Measurements from ENCODE around the gene WDR75. TPM values are rescaled to one million over a fixed set of nuclear protein-coding genes. Genes with fewer than 3 reads are reported as not detected.

Gene WDR75
- 11.0 TPM for polyA plus RNA-seq

DNA sequence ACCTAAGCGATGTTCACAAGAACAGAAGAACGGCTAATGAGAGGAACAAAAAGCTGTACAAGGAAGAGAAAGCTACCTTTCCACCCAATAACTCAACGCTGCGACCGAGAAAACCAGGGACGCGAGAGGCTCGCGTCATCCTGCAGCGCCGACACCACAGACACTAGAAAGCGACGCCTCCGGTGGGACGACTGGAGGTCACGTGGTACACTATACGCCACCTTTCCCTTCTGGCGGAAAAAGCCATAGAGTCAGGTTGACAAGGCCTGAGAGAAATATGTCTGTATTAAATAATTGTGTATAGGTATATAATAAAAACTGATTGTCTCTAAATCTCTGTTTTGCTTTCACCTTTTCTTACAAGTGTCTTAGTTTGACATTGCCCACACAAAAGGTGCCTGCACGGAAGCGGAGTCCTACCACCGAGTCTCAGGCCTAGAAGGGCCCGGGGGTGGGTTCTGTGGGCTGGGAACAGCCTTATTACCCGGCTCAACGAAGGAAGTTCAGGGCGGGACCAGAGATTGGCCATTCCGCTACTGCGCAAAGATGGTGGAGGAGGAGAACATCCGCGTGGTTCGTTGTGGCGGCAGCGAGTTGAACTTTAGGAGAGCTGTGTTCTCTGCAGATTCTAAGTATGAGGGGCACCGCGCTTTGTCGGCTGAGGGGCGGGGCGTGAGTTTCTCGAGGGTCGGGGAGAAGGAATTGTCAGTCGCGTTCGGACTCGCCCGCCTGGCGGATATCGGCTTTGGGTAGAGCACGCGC lies at the start of gene WDR75:
WDR75 (plus strand) TSS at position 528 of the 762 bp plus-strand sequence; CDS start at position 547, 19 bp downstream.
- Mint-ChIP-seq H3K36me3 (peaks cover 2% of the 10 kb centered on the region), H3K27me3 (no peaks in the 10 kb centered on the region), H3K27ac (peak within 1 kb of the TSS in 2 of 3 donors; percentile 99 to 100), H3K9me3 (no peaks in the 10 kb centered on the region), H3K4me3 (peak within 1 kb of the TSS in 3 of 4 donors; percentile 99 to 100 (median 99)), H3K4me1 (peaks cover 11 to 22% (median 14%) of the 10 kb centered on the region in 3 donors)

DNA sequence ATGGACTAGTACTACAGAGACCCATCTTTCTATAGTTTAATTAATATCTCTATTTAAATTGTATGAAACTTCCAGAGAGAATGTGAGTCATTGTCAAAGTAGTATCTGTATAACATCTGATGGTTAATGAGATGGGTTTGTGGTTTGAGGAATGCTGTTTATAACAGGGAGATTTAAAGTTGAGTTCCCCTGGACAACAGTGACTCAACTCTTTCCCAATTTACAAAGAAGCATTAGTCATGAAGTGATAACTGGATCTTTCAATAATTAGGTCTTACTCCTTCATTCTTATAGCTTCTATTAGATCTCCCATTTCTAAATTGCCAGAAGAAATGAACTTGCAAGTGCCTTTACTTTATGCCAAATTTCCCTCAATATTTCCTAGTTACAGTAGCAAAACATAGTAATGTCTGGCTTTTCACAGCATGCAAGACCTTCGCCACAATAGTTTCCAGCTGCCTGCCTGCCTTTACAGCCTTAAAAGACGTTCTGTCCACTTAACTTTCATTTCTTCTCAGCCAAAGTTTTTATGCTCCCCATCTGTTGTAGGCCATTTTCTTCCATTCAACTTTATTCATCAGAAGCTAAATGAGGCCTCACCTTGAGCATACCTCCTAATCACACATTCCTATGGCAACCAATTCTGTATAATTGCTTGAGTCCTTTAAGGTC lies 47.7 kb upstream of the WDR75 start:
- Mint-ChIP-seq H3K36me3 (no peaks in the 10 kb centered on the region), H3K27ac (no peak overlapping the region), H3K4me1 (no peaks in the 10 kb centered on the region), H3K9me3 (no peaks in the 10 kb centered on the region), H3K4me3 (no peak overlapping the region), H3K27me3 (no peaks in the 10 kb centered on the region)

DNA sequence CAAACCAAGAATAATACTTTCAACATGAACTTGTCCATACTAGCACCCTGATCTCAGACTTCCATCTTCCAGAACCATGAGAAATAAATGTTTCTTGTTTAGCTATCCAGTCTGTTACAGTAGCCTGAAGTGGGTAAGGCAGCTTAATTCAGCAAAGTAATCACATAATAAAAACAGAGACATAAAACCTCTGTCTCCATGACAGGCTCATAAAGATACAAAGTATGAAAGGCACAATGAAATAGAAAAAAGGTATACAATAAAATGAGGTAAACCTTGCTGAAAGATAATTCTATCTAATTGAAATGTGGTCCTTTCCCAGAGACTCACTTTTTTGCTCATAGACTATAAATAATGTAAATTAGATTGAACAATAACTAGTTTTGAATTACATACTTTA lies 46.7 kb upstream of the WDR75 start:
- Mint-ChIP-seq H3K27ac (no peak overlapping the region), H3K9me3 (no peaks in the 10 kb centered on the region), H3K4me1 (no peaks in the 10 kb centered on the region), H3K4me3 (no peak overlapping the region), H3K36me3 (no peaks in the 10 kb centered on the region), H3K27me3 (no peaks in the 10 kb centered on the region)

DNA sequence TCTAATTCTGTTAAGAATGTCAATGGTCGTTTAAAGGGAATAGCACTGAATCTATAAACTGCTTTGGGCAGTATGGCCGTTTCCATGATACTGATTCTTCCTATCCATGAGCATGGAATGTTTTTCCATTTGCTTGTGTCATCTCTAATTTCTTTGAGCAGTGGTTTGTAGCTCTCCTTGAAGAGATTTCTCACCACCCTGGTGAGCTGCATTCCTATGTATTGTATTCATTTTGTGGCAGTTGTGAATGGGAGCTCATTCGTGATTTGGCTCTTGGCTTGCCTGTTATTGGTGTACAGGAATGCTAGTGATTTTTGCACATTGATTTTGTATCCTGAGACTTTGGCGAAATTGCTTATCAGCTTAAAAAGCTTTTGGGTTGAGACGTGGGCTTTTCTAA lies 38.3 kb upstream of the WDR75 start:
- H3K27me3 Mint-ChIP-seq = peaks cover 2% of the 10 kb centered on the region
- H3K4me1 Mint-ChIP-seq = no peaks in the 10 kb centered on the region
- H3K36me3 Mint-ChIP-seq = no peaks in the 10 kb centered on the region
- H3K27ac Mint-ChIP-seq = no peak overlapping the region
- no peak overlapping the region for H3K4me3 Mint-ChIP-seq
- H3K9me3 Mint-ChIP-seq = peaks cover 0 to 3% (median 0%) of the 10 kb centered on the region in 3 donors

DNA sequence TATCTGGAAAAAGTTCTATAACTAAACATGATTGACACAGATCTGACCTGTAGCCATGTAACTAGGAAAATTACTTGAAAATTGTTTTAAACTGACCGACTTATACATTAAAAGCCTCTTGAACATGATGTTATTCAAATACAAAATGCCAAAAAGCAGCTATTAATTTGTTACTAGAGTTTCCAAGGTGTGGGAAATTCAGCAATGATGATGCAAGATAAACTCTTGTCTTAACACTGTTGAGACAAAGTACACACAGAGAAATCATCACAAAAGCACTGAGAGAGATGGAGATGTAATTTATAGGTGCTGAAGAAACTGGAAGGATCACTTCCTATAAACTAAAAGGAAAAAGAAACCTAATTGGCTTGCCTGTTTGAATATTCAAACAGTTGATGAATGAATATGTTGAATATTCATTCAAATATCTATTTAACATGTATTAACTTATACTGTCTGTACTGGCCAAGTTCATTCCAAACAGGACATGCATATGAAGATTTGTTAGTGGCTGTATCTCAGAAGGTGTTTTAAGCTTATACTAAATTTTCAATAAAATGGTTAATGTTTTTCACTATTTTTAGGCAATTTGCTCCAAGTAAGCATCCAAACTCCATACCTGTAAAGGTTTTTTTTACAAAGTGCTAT lies 34.6 kb upstream of the WDR75 start:
- Mint-ChIP-seq H3K36me3 (no peaks in the 10 kb centered on the region), H3K4me1 (no peaks in the 10 kb centered on the region), H3K9me3 (no peaks in the 10 kb centered on the region), H3K27me3 (no peaks in the 10 kb centered on the region), H3K27ac (no peak overlapping the region), H3K4me3 (no peak overlapping the region)

DNA sequence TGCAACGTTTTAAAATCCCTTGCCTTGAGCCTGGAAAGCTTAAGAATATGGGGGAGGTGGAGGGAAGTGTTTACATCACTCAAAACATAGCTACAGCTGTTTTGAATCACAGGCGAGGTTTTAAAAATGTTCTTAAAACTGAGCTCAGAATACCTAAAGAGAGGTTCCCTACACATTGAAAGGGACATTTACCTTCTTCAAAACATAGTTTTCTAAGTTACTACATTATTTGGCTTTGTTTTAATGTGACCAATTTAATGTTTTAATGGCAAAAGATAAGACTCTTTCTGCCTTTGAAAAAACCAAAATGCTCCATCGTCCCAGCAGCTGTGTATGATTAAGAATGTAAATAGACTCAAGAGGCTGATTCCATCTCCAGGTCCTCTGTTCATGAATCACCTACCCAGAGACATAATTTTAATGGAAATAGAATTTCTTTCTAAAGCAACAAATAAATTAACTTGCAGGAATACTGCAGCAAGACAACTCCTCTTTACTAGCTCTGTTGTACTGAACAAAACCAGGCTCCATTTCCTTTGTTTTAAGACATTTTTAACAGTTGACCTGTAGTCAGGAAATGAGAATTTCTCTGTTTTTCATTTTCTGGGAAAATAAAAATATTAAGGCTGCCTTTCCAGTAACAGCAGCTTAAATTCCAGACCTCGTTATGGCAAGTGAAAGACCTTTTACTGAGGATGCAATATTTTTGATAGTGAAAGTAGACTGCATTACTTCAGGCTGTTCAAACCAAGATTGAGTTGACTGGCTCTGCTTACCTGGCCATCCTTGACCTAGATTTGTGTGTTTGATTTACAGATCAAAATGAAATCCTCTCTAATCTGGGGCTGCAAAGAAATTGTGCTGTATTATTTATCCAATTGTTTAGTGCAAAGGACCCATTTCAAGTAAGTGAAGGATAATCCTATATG lies 33.7 kb upstream of the WDR75 start:
- Mint-ChIP-seq H3K4me3 (no peak overlapping the region), H3K27me3 (no peaks in the 10 kb centered on the region), H3K9me3 (no peaks in the 10 kb centered on the region)

DNA sequence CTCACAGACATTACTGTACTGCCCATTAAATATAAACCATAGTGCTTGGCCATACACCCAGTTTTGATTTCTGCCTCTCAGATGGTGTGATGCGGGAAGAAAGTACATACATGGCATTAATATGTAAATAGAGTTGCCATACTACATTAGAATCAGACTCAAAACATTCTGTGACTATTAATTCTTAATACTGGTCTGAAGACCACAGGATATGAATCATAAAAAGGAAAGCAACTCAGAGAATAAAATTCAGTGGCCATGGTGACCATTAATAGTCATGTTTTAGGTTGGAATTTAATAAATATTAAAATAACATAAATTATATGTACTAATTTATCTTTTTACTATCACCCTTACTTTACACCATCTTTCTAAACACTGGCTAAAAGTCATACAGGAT lies 33.0 kb upstream of the WDR75 start:
- Mint-ChIP-seq H3K36me3 (no peaks in the 10 kb centered on the region), H3K9me3 (no peaks in the 10 kb centered on the region), H3K4me1 (no peaks in the 10 kb centered on the region), H3K4me3 (no peak overlapping the region), H3K27me3 (no peaks in the 10 kb centered on the region), H3K27ac (no peak overlapping the region)

More for the DNA sequence above, 33.7 kb upstream of the WDR75 start:
- no peaks in the 10 kb centered on the region for H3K36me3 Mint-ChIP-seq
- no peak overlapping the region for H3K27ac Mint-ChIP-seq
- H3K4me1 Mint-ChIP-seq = no peaks in the 10 kb centered on the region

DNA sequence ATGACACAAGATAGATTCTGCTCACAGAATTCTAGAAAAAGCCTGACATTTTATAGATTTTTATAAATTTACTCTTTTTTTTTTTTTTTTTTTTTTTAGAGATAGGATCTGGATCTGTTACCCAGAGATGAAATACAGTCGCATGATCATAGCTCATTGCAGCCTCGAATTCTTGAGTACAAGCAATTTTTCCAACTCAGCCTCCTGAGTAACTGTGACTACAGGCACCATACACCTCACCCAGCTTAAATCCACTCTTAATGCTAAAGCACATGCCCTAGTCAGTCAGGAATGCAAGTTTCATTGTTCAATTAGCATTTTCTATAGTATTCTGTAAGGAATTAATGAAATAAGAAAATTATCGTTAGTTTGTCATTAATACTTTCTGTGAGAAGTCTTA lies 32.1 kb upstream of the WDR75 start:
- no peaks in the 10 kb centered on the region for H3K36me3 Mint-ChIP-seq
- no peak overlapping the region for H3K4me3 Mint-ChIP-seq
- H3K9me3 Mint-ChIP-seq = no peaks in the 10 kb centered on the region

DNA sequence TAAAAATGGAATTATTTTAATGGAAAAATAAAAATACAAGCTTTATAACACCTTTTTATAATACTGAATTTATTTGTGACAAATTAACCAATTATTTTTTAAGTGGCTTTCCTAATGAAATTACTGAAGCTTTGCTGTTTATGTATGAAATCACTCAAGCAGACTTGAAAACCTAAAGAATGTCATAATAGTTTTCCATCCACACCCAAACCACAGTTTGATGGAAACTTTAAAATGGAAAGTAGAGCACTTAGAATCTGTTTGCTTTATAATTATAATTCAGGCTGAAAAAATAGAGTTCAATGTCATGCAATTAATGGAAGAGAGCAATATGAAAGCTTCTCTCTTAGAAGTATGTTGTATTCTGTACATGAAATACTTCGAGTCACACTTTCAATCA lies 31.6 kb upstream of the WDR75 start:
- Mint-ChIP-seq H3K4me3 (no peak overlapping the region), H3K27ac (no peak overlapping the region)

More for the DNA sequence above, 32.1 kb upstream of the WDR75 start:
- Mint-ChIP-seq H3K27ac (no peak overlapping the region), H3K27me3 (no peaks in the 10 kb centered on the region), H3K4me1 (no peaks in the 10 kb centered on the region)

DNA sequence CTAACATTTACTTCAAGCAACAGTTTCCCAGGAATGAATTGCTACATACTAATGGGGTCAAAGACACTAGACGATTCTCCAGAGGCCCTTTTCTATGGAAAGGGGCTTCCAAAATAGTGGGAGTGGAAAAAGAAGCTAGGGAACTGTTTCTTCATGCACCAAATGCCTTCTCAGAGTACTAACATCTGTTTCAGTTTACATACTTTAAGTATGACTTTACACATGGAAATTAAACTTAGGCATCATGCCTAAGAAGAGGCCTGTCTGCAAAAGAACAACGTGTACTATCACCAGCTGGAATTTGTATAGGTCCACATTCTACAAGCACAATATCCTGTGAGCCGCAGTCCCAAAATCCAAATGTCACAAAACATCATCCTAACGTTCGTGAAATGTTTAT lies 29.4 kb upstream of the WDR75 start:
- no peaks in the 10 kb centered on the region for H3K27me3 Mint-ChIP-seq
- no peaks in the 10 kb centered on the region for H3K9me3 Mint-ChIP-seq
- H3K4me3 Mint-ChIP-seq = no peak overlapping the region
- no peaks in the 10 kb centered on the region for H3K36me3 Mint-ChIP-seq
- no peaks in the 10 kb centered on the region for H3K4me1 Mint-ChIP-seq
- no peak overlapping the region for H3K27ac Mint-ChIP-seq

More for the DNA sequence above, 31.6 kb upstream of the WDR75 start:
- Mint-ChIP-seq H3K9me3 (no peaks in the 10 kb centered on the region), H3K4me1 (no peaks in the 10 kb centered on the region), H3K27me3 (no peaks in the 10 kb centered on the region), H3K36me3 (no peaks in the 10 kb centered on the region)

DNA sequence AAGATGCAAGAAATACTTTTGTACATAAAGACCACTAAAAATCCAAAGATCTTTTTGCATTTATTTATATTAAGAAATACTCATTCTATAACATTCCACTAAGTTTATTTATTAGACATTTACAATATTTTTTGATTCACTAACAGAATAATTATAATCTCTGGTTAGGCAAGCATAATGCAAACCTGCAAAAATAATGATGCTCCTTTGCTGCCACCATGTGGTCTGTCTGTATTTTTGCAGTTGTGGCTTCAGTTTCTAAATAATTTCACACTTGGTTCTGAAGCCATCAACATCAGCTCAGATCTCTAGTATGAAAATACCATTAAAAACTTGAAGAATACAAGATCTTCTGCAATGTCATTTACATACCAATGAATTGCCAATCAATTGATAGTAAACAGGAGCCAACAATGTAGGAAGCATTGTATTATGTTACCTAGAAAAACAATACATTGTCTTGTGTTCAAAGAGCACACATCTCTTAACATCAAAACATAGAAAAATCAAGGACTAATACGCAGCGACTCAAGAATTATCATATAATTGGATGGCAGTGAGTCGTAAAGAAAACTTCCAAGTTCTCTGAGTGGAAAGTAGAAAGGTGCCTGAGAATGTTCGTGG lies 28.8 kb upstream of the WDR75 start:
- no peaks in the 10 kb centered on the region for H3K4me1 Mint-ChIP-seq
- H3K4me3 Mint-ChIP-seq = no peak overlapping the region
- no peaks in the 10 kb centered on the region for H3K36me3 Mint-ChIP-seq
- H3K27me3 Mint-ChIP-seq = no peaks in the 10 kb centered on the region
- H3K27ac Mint-ChIP-seq = no peak overlapping the region
- H3K9me3 Mint-ChIP-seq = no peaks in the 10 kb centered on the region

DNA sequence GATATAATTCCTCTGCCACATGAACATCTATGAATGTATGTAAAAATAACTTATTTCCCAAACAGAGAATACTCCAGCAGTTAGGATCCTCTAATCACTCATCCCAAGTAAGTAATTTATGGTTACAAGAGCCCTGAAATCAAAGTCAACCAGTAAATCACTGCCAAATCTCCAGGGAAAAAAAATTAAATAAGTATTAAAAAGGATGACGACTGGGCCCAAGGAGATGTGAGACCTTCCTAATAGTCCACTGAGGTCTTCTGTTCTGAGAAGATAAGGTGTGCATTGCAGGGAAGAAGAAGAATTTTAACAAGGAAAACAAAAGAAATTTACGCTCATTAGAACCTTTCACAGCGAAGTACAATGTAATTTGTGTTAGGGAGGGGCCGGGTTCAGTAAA lies 28.0 kb upstream of the WDR75 start:
- Mint-ChIP-seq H3K27me3 (no peaks in the 10 kb centered on the region), H3K4me1 (no peaks in the 10 kb centered on the region), H3K4me3 (no peak overlapping the region), H3K9me3 (no peaks in the 10 kb centered on the region), H3K27ac (no peak overlapping the region), H3K36me3 (no peaks in the 10 kb centered on the region)

DNA sequence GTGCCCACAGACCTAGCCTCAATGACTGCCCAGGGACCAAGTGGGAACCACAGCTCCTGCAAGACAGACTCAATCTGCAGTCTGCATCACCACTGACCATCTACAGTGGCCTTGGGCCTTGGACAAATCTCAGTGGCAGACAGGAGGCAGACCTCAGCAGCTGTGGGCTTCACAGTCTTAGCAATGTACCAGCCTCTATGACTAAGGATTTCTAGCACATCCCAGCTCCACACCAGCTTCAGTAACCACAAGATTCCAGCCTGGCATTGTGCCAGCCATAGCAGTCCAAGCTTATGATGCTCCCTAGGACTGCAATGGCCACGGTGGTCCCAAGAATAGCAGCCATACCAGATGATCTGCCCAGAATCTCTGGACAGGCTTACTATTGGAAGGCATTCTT lies 19.6 kb upstream of the WDR75 start:
- Mint-ChIP-seq H3K27ac (no peak overlapping the region), H3K9me3 (no peaks in the 10 kb centered on the region), H3K36me3 (no peaks in the 10 kb centered on the region), H3K4me1 (no peaks in the 10 kb centered on the region), H3K27me3 (no peaks in the 10 kb centered on the region), H3K4me3 (no peak overlapping the region)

DNA sequence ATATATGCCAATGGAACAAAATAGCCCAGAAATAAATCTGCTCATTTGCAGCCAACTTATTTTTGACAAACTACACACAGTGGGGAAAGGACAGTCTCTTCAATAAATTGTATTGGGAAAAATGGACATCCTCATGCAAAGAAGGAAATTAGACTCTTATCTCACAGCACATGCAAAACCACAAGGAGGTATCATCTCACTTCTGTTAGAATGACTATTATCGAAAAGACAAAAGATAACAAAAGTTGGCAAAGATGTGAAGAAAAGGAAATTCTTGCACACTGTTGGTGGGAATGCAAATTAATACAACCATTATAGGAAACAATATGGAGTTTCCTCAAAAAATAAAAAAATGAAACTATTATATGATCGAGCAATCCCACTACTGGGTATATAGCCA lies 16.3 kb upstream of the WDR75 start:
- H3K27me3 Mint-ChIP-seq = no peaks in the 10 kb centered on the region
- no peaks in the 10 kb centered on the region for H3K36me3 Mint-ChIP-seq
- no peak overlapping the region for H3K27ac Mint-ChIP-seq
- H3K9me3 Mint-ChIP-seq = no peaks in the 10 kb centered on the region
- H3K4me3 Mint-ChIP-seq = no peak overlapping the region
- H3K4me1 Mint-ChIP-seq = no peaks in the 10 kb centered on the region

Measured in IgD-negative memory B cell (primary cell).